WTC11 (cell line): Measurements from ENCODE around the gene NOL4. TPM values are rescaled to one million over a fixed set of nuclear protein-coding genes. Genes with fewer than 3 reads are reported as not detected.

ENCODE experiments used
- CBFB ChIP-seq: sonication (generic); formaldehyde crosslinking; IDR thresholded peaks from 2 replicates; pipeline ENCODE4 v1.8.1; 2022; ENCODE audit warnings: mild to moderate bottlenecking, low read depth, missing genetic modification reagents
- CREM ChIP-seq: sonication (generic); formaldehyde crosslinking; IDR thresholded peaks from 2 replicates; pipeline ENCODE4 v1.8.1; 2022; ENCODE audit warnings: mild to moderate bottlenecking, missing genetic modification reagents, moderate library complexity
- FOXJ3 ChIP-seq: sonication (generic); formaldehyde crosslinking; IDR thresholded peaks from 2 replicates; pipeline ENCODE4 v1.9.0; 2021; ENCODE audit warnings: missing genetic modification reagents, mild to moderate bottlenecking, borderline replicate concordance
- GABPB1 ChIP-seq: sonication (generic); formaldehyde crosslinking; IDR thresholded peaks from 2 replicates; pipeline ENCODE4 v1.8.1; 2023; ENCODE audit warnings: mild to moderate bottlenecking, missing genetic modification reagents
- JUN ChIP-seq: sonication (generic); formaldehyde crosslinking; IDR thresholded peaks from 2 replicates; pipeline ENCODE4 v1.8.0; 2023; ENCODE audit warnings: mild to moderate bottlenecking, missing genetic modification reagents
- MYBL2 ChIP-seq: sonication (generic); formaldehyde crosslinking; IDR thresholded peaks from 2 replicates; pipeline ENCODE4 v1.8.1; 2023; ENCODE audit warnings: mild to moderate bottlenecking, moderate library complexity, missing genetic modification reagents
- NR3C1 ChIP-seq: sonication (generic); formaldehyde crosslinking; conservative IDR thresholded peaks from 2 replicates; pipeline ENCODE4 v1.8.1; 2023; ENCODE audit warnings: low read depth, mild to moderate bottlenecking, missing genetic modification reagents
- OVOL2 ChIP-seq: fragments of 250-450 bp; sonication (Bioruptor Pico); IDR thresholded peaks from 2 replicates; pipeline ENCODE4 v1.9.0; 2021; ENCODE audit warnings: mild to moderate bottlenecking, borderline replicate concordance
- PRRX2 ChIP-seq: fragments of 250-450 bp; sonication (Bioruptor Pico); IDR thresholded peaks from 2 replicates; pipeline ENCODE4 v1.8.0; 2021; ENCODE audit warnings: mild to moderate bottlenecking
- SMAD3 ChIP-seq: sonication (generic); formaldehyde crosslinking; IDR thresholded peaks from 2 replicates; pipeline ENCODE4 v1.8.0; 2022; ENCODE audit warnings: missing genetic modification reagents, mild to moderate bottlenecking, borderline replicate concordance
- TCF7 ChIP-seq: sonication (generic); formaldehyde crosslinking; IDR thresholded peaks from 2 replicates; pipeline ENCODE4 v1.8.0; 2022; ENCODE audit warnings: mild to moderate bottlenecking, low read depth, missing genetic modification reagents, moderate library complexity
- TEAD4 ChIP-seq: sonication (generic); formaldehyde crosslinking; IDR thresholded peaks from 2 replicates; pipeline ENCODE4 v1.8.0; 2022; ENCODE audit warnings: mild to moderate bottlenecking, missing genetic modification reagents
- TP53 ChIP-seq: sonication (generic); formaldehyde crosslinking; IDR thresholded peaks from 2 replicates; pipeline ENCODE4 v1.8.1; 2023; ENCODE audit warnings: mild to moderate bottlenecking, missing genetic modification reagents
- ZNF219 ChIP-seq: sonication (generic); formaldehyde crosslinking; IDR thresholded peaks from 2 replicates; pipeline ENCODE4 v1.8.0; 2023; ENCODE audit warnings: missing genetic modification reagents, mild to moderate bottlenecking, borderline replicate concordance
- ZNF232 ChIP-seq: sonication (generic); formaldehyde crosslinking; IDR thresholded peaks from 2 replicates; pipeline ENCODE4 v1.8.0; 2022; ENCODE audit warnings: mild to moderate bottlenecking, missing genetic modification reagents
- ZNF396 ChIP-seq: fragments of 250-450 bp; sonication (Bioruptor Pico); IDR thresholded peaks from 2 replicates; pipeline ENCODE4 v1.8.0; 2021; ENCODE audit warnings: mild to moderate bottlenecking, moderate library complexity, borderline replicate concordance
- ZNF671 ChIP-seq: fragments of 250-450 bp; sonication (Bioruptor Pico); IDR thresholded peaks from 2 replicates; pipeline ENCODE4 v1.8.0; 2021; ENCODE audit warnings: mild to moderate bottlenecking
- total RNA-seq: library from RNA; stranded (reverse); gene quantifications from 3 replicates; pipeline ENCODE4 v1.2.3, GENCODE V29; 2021
- TF ChIP-seq, protein P1 (sequence below): sonication (generic); formaldehyde crosslinking; IDR thresholded peaks from 2 replicates; pipeline ENCODE4 v1.8.0; 2023; ENCODE audit warnings: mild to moderate bottlenecking, missing genetic modification reagents
- TF ChIP-seq, protein P2 (sequence below): sonication (generic); formaldehyde crosslinking; IDR thresholded peaks from 2 replicates; pipeline ENCODE4 v1.8.1; 2022; ENCODE audit warnings: low read depth, missing genetic modification reagents, borderline replicate concordance
- TF ChIP-seq, protein P3 (sequence below): sonication (generic); formaldehyde crosslinking; IDR thresholded peaks from 2 replicates; pipeline ENCODE4 v1.8.1; 2023; ENCODE audit warnings: mild to moderate bottlenecking, missing genetic modification reagents
- TF ChIP-seq, protein P4 (sequence below): fragments of 250-450 bp; sonication (Bioruptor Pico); IDR thresholded peaks from 2 replicates; pipeline ENCODE4 v1.9.0; 2021; ENCODE audit warnings: mild to moderate bottlenecking, borderline replicate concordance
- TF ChIP-seq, protein P5 (sequence below): sonication (generic); formaldehyde crosslinking; IDR thresholded peaks from 2 replicates; pipeline ENCODE4 v1.8.1; 2022; ENCODE audit warnings: missing genetic modification reagents, borderline replicate concordance
- TF ChIP-seq, protein P6 (sequence below): sonication (generic); formaldehyde crosslinking; IDR thresholded peaks from 2 replicates; pipeline ENCODE4 v1.8.0; 2022; ENCODE audit warnings: missing genetic modification reagents

NOL4 gene
- total RNA-seq, 1 experiment from 2014 or later, result 1.2 TPM

DNA sequence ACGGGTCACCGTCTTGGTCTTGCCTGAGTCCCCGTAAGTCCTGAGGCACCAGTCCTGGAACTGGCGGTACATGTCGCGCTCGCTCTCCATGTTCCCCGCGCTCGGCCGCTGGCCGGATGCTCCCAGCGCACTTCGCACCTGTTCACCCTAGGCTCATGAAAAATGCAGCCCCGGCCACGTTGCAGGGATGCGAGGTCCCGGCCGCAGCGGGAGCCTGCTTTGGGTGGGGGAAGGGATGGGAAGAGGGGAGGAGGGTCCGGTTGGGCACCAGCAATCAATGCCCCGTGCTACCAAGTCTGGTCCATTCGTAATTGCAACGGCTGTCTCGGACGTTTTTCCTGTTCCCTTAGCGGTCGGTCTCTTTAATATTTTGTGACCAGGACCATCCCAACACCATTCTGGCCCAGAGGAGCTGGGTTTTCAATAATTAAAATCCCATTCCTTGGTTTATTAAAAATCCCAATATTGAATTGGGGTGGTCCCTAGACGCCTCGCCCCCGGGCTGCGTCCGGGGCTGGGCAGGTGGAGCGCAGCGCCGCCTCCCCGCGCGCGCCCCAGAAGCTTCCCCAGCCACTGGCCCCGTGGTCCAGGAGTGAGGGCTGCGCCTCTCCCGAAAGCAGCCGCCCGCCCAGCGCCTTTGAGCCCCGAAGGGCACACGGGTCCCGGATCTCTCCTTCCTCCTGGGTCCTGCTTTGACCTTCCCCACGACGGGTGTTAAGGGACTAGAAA, 1.4 kb downstream of the NOL4 start (continued):
- TF ChIP-seq, protein P1, sequence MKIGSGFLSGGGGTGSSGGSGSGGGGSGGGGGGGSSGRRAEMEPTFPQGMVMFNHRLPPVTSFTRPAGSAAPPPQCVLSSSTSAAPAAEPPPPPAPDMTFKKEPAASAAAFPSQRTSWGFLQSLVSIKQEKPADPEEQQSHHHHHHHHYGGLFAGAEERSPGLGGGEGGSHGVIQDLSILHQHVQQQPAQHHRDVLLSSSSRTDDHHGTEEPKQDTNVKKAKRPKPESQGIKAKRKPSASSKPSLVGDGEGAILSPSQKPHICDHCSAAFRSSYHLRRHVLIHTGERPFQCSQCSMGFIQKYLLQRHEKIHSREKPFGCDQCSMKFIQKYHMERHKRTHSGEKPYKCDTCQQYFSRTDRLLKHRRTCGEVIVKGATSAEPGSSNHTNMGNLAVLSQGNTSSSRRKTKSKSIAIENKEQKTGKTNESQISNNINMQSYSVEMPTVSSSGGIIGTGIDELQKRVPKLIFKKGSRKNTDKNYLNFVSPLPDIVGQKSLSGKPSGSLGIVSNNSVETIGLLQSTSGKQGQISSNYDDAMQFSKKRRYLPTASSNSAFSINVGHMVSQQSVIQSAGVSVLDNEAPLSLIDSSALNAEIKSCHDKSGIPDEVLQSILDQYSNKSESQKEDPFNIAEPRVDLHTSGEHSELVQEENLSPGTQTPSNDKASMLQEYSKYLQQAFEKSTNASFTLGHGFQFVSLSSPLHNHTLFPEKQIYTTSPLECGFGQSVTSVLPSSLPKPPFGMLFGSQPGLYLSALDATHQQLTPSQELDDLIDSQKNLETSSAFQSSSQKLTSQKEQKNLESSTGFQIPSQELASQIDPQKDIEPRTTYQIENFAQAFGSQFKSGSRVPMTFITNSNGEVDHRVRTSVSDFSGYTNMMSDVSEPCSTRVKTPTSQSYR, result peak; percentile 92
- peak; percentile 68; the same call in 1 of the 2 replicates for TF ChIP-seq JUN (CRISPR knock-in tag)
- 0 out of 2 replicates have a peak, but pooled peaks have one; percentile 56 for TF ChIP-seq TEAD4 (CRISPR knock-in tag)
- TF ChIP-seq ZNF671, result no peak
- TF ChIP-seq TCF7 (CRISPR knock-in tag), result peak; percentile 56; the same call in 1 of the 2 replicates
- TF ChIP-seq OVOL2 (CRISPR knock-in tag), result no peak
- TF ChIP-seq TP53, result peak; percentile 84; the same call in 1 of the 2 replicates
- TF ChIP-seq NR3C1 (CRISPR knock-in tag), result no peak
- no peak for TF ChIP-seq CBFB (CRISPR knock-in tag)
- TF ChIP-seq, protein P2, sequence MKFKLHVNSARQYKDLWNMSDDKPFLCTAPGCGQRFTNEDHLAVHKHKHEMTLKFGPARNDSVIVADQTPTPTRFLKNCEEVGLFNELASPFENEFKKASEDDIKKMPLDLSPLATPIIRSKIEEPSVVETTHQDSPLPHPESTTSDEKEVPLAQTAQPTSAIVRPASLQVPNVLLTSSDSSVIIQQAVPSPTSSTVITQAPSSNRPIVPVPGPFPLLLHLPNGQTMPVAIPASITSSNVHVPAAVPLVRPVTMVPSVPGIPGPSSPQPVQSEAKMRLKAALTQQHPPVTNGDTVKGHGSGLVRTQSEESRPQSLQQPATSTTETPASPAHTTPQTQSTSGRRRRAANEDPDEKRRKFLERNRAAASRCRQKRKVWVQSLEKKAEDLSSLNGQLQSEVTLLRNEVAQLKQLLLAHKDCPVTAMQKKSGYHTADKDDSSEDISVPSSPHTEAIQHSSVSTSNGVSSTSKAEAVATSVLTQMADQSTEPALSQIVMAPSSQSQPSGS (CRISPR knock-in tag), result 0 out of 2 replicates have a peak, but pooled peaks have one; percentile 37
- TF ChIP-seq ZNF396 (CRISPR knock-in tag), result no peak
- no peak for TF ChIP-seq GABPB1
- TF ChIP-seq PRRX2 (CRISPR knock-in tag), result no peak
- TF ChIP-seq, protein P3, sequence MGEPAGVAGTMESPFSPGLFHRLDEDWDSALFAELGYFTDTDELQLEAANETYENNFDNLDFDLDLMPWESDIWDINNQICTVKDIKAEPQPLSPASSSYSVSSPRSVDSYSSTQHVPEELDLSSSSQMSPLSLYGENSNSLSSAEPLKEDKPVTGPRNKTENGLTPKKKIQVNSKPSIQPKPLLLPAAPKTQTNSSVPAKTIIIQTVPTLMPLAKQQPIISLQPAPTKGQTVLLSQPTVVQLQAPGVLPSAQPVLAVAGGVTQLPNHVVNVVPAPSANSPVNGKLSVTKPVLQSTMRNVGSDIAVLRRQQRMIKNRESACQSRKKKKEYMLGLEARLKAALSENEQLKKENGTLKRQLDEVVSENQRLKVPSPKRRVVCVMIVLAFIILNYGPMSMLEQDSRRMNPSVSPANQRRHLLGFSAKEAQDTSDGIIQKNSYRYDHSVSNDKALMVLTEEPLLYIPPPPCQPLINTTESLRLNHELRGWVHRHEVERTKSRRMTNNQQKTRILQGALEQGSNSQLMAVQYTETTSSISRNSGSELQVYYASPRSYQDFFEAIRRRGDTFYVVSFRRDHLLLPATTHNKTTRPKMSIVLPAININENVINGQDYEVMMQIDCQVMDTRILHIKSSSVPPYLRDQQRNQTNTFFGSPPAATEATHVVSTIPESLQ (CRISPR knock-in tag), result no peak
- TF ChIP-seq MYBL2, result peak; percentile 96
- TF ChIP-seq, protein P4, sequence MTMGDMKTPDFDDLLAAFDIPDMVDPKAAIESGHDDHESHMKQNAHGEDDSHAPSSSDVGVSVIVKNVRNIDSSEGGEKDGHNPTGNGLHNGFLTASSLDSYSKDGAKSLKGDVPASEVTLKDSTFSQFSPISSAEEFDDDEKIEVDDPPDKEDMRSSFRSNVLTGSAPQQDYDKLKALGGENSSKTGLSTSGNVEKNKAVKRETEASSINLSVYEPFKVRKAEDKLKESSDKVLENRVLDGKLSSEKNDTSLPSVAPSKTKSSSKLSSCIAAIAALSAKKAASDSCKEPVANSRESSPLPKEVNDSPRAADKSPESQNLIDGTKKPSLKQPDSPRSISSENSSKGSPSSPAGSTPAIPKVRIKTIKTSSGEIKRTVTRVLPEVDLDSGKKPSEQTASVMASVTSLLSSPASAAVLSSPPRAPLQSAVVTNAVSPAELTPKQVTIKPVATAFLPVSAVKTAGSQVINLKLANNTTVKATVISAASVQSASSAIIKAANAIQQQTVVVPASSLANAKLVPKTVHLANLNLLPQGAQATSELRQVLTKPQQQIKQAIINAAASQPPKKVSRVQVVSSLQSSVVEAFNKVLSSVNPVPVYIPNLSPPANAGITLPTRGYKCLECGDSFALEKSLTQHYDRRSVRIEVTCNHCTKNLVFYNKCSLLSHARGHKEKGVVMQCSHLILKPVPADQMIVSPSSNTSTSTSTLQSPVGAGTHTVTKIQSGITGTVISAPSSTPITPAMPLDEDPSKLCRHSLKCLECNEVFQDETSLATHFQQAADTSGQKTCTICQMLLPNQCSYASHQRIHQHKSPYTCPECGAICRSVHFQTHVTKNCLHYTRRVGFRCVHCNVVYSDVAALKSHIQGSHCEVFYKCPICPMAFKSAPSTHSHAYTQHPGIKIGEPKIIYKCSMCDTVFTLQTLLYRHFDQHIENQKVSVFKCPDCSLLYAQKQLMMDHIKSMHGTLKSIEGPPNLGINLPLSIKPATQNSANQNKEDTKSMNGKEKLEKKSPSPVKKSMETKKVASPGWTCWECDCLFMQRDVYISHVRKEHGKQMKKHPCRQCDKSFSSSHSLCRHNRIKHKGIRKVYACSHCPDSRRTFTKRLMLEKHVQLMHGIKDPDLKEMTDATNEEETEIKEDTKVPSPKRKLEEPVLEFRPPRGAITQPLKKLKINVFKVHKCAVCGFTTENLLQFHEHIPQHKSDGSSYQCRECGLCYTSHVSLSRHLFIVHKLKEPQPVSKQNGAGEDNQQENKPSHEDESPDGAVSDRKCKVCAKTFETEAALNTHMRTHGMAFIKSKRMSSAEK (CRISPR knock-in tag), result no peak
- TF ChIP-seq, protein P5, sequence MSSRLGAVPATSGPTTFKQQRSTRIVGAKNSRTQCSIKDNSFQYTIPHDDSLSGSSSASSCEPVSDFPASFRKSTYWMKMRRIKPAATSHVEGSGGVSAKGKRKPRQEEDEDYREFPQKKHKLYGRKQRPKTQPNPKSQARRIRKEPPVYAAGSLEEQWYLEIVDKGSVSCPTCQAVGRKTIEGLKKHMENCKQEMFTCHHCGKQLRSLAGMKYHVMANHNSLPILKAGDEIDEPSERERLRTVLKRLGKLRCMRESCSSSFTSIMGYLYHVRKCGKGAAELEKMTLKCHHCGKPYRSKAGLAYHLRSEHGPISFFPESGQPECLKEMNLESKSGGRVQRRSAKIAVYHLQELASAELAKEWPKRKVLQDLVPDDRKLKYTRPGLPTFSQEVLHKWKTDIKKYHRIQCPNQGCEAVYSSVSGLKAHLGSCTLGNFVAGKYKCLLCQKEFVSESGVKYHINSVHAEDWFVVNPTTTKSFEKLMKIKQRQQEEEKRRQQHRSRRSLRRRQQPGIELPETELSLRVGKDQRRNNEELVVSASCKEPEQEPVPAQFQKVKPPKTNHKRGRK (CRISPR knock-in tag), result 0 out of 2 replicates have a peak, but pooled peaks have one; percentile 10
- peak; percentile 71; the same call in 1 of the 2 replicates for TF ChIP-seq CREM (CRISPR knock-in tag)
- TF ChIP-seq ZNF219 (CRISPR knock-in tag), result no peak
- no peak for TF ChIP-seq FOXJ3 (CRISPR knock-in tag)
- peak; percentile 93 for TF ChIP-seq SMAD3 (CRISPR knock-in tag)
- peak; percentile 64; the same call in 1 of the 2 replicates for TF ChIP-seq ZNF232 (CRISPR knock-in tag)
- TF ChIP-seq, protein P6, sequence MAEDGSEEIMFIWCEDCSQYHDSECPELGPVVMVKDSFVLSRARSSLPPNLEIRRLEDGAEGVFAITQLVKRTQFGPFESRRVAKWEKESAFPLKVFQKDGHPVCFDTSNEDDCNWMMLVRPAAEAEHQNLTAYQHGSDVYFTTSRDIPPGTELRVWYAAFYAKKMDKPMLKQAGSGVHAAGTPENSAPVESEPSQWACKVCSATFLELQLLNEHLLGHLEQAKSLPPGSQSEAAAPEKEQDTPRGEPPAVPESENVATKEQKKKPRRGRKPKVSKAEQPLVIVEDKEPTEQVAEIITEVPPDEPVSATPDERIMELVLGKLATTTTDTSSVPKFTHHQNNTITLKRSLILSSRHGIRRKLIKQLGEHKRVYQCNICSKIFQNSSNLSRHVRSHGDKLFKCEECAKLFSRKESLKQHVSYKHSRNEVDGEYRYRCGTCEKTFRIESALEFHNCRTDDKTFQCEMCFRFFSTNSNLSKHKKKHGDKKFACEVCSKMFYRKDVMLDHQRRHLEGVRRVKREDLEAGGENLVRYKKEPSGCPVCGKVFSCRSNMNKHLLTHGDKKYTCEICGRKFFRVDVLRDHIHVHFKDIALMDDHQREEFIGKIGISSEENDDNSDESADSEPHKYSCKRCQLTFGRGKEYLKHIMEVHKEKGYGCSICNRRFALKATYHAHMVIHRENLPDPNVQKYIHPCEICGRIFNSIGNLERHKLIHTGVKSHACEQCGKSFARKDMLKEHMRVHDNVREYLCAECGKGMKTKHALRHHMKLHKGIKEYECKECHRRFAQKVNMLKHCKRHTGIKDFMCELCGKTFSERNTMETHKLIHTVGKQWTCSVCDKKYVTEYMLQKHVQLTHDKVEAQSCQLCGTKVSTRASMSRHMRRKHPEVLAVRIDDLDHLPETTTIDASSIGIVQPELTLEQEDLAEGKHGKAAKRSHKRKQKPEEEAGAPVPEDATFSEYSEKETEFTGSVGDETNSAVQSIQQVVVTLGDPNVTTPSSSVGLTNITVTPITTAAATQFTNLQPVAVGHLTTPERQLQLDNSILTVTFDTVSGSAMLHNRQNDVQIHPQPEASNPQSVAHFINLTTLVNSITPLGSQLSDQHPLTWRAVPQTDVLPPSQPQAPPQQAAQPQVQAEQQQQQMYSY (CRISPR knock-in tag), result no peak
